Esophagus muscularis mucosa (tissue), 4 donors: ENCODE measurements around the gene HSPA1L. TPM values are rescaled to one million over a fixed set of nuclear protein-coding genes. Genes with fewer than 3 reads are reported as not detected.

Experiments
- DNase-seq: peaks from one replicate; pipeline ENCODE4 v3.0.0-alpha.2; 2017; ENCODE audit errors: extremely low spot score
- H3K27ac ChIP-seq, 4 donors: fragments of 200-600 bp; sonication (generic); replicated peaks in 1 of 4; 1 replicate in 3 of 4; 2 replicates in 1 of 4; pipeline ENCODE4 v1.5.1; 2016 to 2019; ENCODE audit warnings: mild to moderate bottlenecking in 1 of 4
- H3K27me3 ChIP-seq, 4 donors: fragments of 200-600 bp; sonication (generic); one replicate each; pipeline versions ENCODE4 v1.5.1 to v1.6.0; 2016 to 2019
- H3K36me3 ChIP-seq, 4 donors: fragments of 200-600 bp; sonication (generic); one replicate each; pipeline ENCODE4 v1.5.1; 2016 to 2019
- H3K4me1 ChIP-seq, 4 donors: fragments of 200-600 bp; sonication (generic); one replicate each; pipeline ENCODE4 v1.5.1; 2016 to 2019
- H3K4me3 ChIP-seq, 4 donors: fragments of 200-600 bp; sonication (generic); 1 replicate in 2 of 4; 2 replicates in 2 of 4; pipeline ENCODE4 v1.5.1; 2016 to 2019; ENCODE audit warnings: mild to moderate bottlenecking in 4 of 4, moderate library complexity in 1 of 4
- H3K9me3 ChIP-seq, 4 donors: fragments of 200-600 bp; sonication (generic); 1 replicate in 3 of 4; 2 replicates in 1 of 4; pipeline ENCODE4 v1.5.1; 2016 to 2019
- EP300 ChIP-seq: sonication (generic); formaldehyde crosslinking; IDR thresholded peaks from one replicate; pipeline ENCODE4 v1.6.1; 2017; ENCODE audit warnings: antibody characterized with exemption
- POLR2A ChIP-seq: fragments of 450-650 bp; IDR thresholded peaks from one replicate; pipeline ENCODE4 v1.6.1; 2017; ENCODE audit warnings: antibody characterized with exemption, moderate library complexity, mild to moderate bottlenecking, low read depth
- POLR2AphosphoS5 ChIP-seq, 2 donors: sonication (generic); formaldehyde crosslinking; IDR thresholded peaks; one replicate each; pipeline ENCODE4 v1.6.1; 2017; ENCODE audit warnings: antibody characterized with exemption in 2 of 2
- WGBS: methylation state at CpG from one replicate; pipeline ENCODE4 v1.1.5; 2018; 5-methylcytosine and 5-hydroxymethylcytosine counted together
- intact Hi-C: fragments of 100-400 bp; cut with DNase I; formaldehyde crosslinking; loops from one replicate; pipeline ENCODE4 v1.15.1; 2023
- total RNA-seq, 4 donors: library from RNA; depleted of rRNA; stranded (reverse); fragments of >200 nt; gene quantifications; one replicate each; pipeline versions ENCODE4 v1.1.0 to v1.2.1, GENCODE V29; 2016
- TF ChIP-seq, protein P1 (sequence below), 3 experiments: fragments of 200-600 bp in 2 of 3; fragments of 450-650 bp in 1 of 3; sonication (generic) in 2 of 3; IDR thresholded peaks; one replicate each; pipeline ENCODE4 v1.5.1; 2017 to 2019; ENCODE audit warnings: antibody characterized with exemption in 3 of 3, mild to moderate bottlenecking in 2 of 3, moderate library complexity in 1 of 3

HSPA1L gene
- total RNA-seq, 4 donors from 2014 or later: 1.2 to 3.7 (median 2.6) TPM

DNA sequence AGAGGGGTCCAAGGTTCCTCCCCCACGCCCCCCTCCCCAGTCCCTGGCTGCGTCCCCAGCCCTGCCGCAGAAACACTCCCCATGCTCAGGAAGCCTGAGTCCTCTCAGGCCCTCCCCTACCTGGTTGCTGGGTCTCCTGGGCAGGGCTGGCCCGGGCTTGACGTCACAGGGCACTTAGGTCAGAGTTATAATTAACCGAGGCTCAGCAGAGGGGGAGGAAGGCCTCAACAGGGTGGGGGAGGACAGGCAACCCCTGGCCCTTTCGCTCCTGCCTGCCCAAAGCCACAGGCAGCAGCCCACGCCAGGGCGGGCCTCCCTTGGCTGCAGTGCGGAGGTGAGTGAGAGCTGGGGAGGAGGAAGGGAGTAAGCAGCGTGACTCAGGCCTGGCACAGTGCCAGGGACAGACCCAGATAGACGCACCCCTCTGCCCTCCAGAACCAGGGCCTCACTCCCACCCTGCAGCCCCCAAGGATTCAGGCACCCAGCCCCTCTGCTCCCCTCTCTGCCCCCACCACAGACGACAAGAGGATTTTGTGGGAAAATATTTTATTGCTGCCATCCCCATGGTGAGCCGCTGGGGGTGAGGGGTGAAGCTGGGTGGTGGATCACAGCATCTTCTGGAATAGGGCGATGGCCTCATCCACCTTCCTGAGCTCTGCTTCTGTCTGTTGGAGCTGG is 38.0 kb downstream of the HSPA1L start, which contains the start of gene VWA7:
TSS of gene VWA7 (minus strand) at position 340 of the 678 bp plus-strand sequence. CDS start 549 bp downstream, outside the sequence.
- intact Hi-C loops: no loop called here

DNA sequence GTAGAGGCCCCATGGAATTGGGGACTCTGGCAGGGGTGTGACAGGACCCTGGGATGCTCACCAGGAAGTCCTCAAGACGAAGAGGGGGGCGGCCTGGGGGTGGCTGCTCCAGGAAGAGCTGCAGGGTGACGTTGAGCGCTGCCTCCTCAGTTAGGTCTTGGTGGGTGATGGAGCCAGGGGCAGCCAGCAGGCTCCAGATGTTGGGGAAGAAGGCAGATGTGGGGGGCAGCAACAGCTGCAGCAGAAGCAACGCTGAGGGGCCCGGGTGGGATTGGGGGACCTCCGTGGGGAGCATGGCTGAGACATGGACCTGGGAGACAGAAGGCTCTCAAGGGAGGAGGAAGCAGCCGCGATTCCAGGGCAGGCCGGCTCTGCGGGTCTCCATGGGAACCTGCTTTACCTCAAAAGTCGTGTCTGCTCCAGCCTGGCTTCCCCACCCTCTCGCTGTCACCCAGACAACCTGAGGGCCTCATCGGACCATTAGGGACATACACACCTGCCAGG is 38.5 kb downstream of the HSPA1L start:
- Histone ChIP-seq H3K9me3 (no peaks in the 10 kb centered on the region), H3K27ac (peak overlapping the region in 3 of 4 donors; percentile 28 to 41 (median 33)), H3K4me1 (peaks cover 12 to 22% (median 16%) of the 10 kb centered on the region in 4 donors), H3K27me3 (no peaks in the 10 kb centered on the region), H3K36me3 (peaks cover 21 to 39% (median 33%) of the 10 kb centered on the region in 4 donors), H3K4me3 (peak overlapping the region in 2 of 4 donors; percentile 9 to 14)
- TF ChIP-seq POLR2A (no peak), EP300 (no peak), POLR2AphosphoS5 (IDR thresholded peaks at IDR 0.05) (no peak)
- TF ChIP-seq, protein P1, sequence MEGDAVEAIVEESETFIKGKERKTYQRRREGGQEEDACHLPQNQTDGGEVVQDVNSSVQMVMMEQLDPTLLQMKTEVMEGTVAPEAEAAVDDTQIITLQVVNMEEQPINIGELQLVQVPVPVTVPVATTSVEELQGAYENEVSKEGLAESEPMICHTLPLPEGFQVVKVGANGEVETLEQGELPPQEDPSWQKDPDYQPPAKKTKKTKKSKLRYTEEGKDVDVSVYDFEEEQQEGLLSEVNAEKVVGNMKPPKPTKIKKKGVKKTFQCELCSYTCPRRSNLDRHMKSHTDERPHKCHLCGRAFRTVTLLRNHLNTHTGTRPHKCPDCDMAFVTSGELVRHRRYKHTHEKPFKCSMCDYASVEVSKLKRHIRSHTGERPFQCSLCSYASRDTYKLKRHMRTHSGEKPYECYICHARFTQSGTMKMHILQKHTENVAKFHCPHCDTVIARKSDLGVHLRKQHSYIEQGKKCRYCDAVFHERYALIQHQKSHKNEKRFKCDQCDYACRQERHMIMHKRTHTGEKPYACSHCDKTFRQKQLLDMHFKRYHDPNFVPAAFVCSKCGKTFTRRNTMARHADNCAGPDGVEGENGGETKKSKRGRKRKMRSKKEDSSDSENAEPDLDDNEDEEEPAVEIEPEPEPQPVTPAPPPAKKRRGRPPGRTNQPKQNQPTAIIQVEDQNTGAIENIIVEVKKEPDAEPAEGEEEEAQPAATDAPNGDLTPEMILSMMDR (IDR thresholded peaks at IDR 0.05): no peak
- DNase-seq: no peak
- intact Hi-C loops: no loop called here
- WGBS: 46% methylated on average over 12 of the region's 14 CpGs

More for the DNA sequence above, 38.0 kb downstream of the HSPA1L start, which contains the start of gene VWA7:
- Histone ChIP-seq H3K27ac (peak within 1 kb of the TSS in 3 of 4 donors; percentile 28 to 41 (median 33)), H3K9me3 (no peaks in the 10 kb centered on the region), H3K36me3 (peaks cover 25 to 44% (median 39%) of the 10 kb centered on the region in 4 donors), H3K27me3 (no peaks in the 10 kb centered on the region), H3K4me3 (peak within 1 kb of the TSS in 3 of 4 donors; percentile 5 to 14 (median 9)), H3K4me1 (peaks cover 12 to 22% (median 16%) of the 10 kb centered on the region in 4 donors)
- no peak for DNase-seq
- 19% methylated on average over 15 of the region's 15 CpGs for WGBS
- TF ChIP-seq, protein P1 (IDR thresholded peaks at IDR 0.05): no peak
- peak in 1 of 2 donors; percentile 22 for TF ChIP-seq POLR2AphosphoS5 (IDR thresholded peaks at IDR 0.05)

DNA sequence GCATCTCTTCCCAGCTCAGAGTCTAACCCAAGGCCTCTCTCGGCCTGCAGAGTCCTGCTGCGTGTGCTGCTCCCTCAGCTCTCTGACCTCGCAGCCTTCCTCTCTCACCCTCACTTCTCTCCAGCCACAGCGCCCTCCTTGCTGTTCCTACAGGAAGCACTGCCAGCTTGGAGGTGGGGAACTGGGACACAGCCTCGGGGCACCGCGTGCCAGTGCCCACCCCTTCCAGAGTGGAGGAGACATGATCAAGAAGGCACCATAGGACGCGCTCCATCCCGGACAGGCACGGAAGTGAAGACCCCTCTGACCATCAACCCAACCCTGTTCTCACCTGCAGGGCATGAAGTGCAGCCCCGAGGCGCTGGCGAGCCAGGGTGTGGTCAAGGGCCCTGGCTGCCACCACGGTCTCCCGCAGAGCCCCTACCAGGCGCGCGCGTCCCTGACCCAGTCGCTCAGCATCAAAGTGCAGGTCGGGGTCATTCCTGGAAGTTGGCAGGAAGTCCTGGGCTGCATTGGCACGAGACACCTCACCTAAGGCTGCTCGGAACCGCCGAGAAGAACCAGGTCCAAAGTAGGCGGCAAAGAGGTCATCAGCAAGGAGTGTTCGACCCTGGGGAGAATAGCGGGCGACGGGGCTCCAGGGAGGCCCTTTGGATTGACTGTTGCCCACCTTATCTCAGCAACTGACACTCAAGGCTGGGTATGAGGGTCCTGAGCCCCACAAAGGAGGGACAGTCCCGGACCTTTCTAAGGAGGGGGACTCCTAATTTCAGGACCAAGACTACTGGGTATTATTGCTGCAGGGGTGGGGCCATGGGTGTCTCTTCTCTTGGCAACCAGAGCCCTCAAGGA is 39.2 kb downstream of the HSPA1L start:
- peaks cover 12 to 22% (median 16%) of the 10 kb centered on the region in 4 donors for H3K4me1 ChIP-seq
- no peaks in the 10 kb centered on the region for H3K9me3 ChIP-seq
- no peak for DNase-seq
- peaks cover 21 to 32% (median 26%) of the 10 kb centered on the region in 4 donors for H3K36me3 ChIP-seq
- TF ChIP-seq EP300 (no peak), POLR2AphosphoS5 (IDR thresholded peaks at IDR 0.05) (no peak)
- TF ChIP-seq, protein P1 (IDR thresholded peaks at IDR 0.05): no peak
- no peaks in the 10 kb centered on the region for H3K27me3 ChIP-seq
- intact Hi-C loops: no loop called here
- H3K27ac ChIP-seq: no peak overlapping the region
- no peak overlapping the region for H3K4me3 ChIP-seq
- 91% methylated on average over 26 of the region's 32 CpGs for WGBS

DNA sequence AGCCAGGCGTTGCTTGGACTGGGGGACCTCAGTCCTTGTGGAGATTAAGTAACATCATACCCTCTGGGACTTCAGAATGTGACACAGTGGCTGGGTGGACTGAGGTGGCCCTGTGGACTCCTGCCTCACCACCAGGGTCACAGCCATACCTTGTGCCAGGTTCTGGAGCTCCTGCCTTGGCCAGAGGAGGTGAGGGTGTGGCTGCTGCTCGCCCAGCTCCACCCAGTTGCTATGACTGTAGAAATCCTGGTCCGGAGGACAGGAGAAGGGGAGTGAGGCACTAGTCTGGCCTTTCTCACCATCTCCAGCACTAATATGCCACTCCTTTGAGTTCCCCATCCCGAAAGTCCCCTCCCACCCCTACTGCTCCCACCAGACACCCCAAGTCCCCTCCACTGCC is 39.9 kb downstream of the HSPA1L start:
- Histone ChIP-seq H3K27ac (no peak overlapping the region), H3K27me3 (no peaks in the 10 kb centered on the region), H3K4me1 (peaks cover 12 to 22% (median 16%) of the 10 kb centered on the region in 4 donors), H3K36me3 (peaks cover 16 to 25% (median 20%) of the 10 kb centered on the region in 4 donors), H3K4me3 (no peak overlapping the region), H3K9me3 (no peaks in the 10 kb centered on the region)
- DNase-seq: no peak
- TF ChIP-seq, protein P1 (IDR thresholded peaks at IDR 0.05): no peak
- TF ChIP-seq POLR2AphosphoS5 (IDR thresholded peaks at IDR 0.05) (no peak), EP300 (no peak), POLR2A (no peak)
- intact Hi-C loops: no loop called here
- WGBS: 85% methylated on average over 4 of the region's 4 CpGs
